Dedifferentiated amniotic fluid mesenchymal stem cell (primary cell): ENCODE data around the gene CCT7.
"Not testable (repeated sequence)": the region's sequence is repeated elsewhere in the genome, so short reads cannot be mapped to it uniquely, and the experiment has no call there.

Source experiments
- DNase-seq: peaks from one replicate; pipeline ENCODE4 v3.0.0-alpha.2; 2016; ENCODE audit errors: extremely low spot score

The CCT7 gene

DNA sequence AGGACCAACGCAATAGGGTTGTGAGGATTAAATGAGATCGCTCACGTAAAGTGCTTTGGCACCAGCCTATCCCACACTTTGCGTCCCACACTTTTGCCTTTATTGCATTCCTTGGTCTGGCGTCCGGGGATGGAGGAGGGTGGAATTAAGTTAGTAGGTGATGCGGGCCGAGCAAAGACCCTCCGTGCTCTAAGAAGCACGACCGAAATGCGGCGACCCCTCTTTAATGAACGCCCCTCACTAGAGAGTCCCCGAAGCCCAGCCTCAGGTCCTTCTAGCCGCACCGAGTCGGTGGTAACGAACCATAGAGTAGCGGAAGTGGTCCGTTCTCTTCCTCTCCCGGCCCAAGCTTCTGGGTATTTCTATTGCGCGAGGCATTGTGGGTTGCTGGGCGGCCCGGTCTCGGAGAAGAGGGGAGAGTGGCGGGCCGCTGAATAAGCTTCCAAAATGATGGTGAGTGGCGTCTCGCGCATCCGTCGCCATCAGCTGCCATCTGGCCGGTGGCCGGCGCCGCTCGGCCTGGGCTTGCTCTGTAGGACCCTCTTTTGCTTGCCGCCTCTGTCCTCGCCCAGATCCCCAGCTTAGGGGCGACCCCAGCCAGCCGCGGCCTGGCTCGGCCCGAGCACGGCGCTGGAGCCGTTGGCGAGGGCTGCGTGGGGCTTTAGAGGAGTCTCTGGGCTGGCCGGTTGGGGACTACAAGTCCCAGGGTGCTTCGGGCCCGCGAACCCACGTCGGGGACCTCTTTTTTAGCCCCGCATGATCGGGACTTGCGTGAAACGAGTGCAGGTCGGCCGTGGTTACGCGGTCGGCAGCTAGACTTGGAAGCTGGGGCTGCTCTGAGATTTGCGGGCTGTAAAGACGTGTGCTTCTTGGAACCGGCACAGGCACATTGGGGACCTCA is at the start of gene CCT7:
CCT7 (plus strand) TSS at position 377 of the 901 bp plus-strand sequence; CDS start at position 448, 71 bp downstream.
- peak; percentile 82 for DNase-seq

DNA sequence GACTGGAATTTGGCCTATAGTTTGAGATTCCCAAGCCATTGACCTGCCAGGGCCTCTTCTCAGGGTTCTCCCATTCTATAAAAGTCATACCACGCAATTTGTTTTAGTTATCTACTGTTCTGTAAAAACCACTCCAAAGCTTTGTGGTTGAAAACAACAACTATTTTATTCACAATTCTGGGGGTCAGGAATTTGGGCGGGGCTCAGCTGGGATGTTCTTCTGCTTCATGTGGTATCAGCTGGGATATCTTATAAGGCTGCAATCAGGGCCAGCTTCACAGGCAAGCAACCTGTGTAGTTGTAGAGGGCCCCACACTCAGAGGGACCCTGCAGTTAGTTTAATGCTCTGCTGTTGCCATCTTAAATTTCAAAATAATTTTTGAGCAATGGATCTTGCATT is 48.1 kb upstream of the CCT7 start:
- no peak for DNase-seq

DNA sequence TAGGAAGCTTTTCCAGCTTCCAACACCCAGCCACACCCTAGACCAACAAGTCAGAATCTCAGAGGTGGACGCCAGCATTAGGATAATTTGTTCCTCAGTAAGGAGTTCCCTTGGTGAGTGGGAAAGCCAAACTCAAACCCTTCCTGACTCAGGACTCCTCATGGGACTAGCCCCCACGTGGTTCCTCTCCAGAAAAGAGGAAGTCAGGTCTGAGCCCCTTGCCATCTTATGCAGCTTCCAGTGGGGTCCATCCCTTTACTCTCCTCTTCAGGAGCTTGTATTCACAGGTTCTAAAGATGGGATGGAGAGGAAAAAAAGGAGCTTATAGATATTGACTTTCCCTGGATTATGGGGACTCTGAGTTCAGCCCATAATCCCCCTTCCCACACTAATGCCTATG is 46.6 kb upstream of the CCT7 start:
- DNase-seq: no peak

DNA sequence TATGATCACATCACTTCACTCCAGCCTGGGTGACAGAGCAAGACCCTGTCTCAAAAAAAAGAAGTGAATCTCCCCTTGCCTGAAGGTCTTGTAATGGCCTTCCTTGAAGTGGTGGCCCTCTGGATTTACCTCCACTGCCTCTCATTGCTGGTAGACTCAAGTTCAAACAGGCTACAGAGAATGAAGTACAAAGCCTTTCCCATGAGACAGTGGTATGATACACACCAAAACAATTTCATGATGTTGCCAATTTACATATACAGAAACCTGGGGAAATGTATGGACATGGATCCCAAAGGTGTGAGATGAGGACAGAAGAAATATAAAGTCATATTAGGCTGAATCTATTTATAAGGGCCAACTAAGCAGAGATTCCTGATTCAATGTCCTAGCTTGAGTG is 36.5 kb upstream of the CCT7 start:
- DNase-seq: no peak

DNA sequence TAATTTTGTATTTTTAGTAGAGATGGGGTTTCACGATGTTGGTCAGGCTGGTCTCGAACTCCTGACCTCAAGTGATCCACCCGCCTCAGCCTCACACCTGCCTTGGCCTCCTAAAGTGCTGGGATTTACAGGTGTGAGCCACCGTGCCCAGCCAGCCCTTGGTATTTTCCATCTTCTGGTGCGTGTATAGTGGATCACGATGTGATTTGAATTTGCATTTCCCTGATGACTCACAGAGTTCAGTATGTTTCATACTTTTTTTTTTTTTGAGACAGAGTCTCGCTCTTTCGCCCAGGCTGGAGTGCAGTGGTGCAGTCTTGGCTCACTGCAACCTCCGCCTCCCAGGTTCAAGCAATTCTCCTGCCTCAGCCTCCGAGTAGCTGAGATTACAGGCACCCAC is 33.8 kb upstream of the CCT7 start:
- not testable (repeated sequence) for DNase-seq

DNA sequence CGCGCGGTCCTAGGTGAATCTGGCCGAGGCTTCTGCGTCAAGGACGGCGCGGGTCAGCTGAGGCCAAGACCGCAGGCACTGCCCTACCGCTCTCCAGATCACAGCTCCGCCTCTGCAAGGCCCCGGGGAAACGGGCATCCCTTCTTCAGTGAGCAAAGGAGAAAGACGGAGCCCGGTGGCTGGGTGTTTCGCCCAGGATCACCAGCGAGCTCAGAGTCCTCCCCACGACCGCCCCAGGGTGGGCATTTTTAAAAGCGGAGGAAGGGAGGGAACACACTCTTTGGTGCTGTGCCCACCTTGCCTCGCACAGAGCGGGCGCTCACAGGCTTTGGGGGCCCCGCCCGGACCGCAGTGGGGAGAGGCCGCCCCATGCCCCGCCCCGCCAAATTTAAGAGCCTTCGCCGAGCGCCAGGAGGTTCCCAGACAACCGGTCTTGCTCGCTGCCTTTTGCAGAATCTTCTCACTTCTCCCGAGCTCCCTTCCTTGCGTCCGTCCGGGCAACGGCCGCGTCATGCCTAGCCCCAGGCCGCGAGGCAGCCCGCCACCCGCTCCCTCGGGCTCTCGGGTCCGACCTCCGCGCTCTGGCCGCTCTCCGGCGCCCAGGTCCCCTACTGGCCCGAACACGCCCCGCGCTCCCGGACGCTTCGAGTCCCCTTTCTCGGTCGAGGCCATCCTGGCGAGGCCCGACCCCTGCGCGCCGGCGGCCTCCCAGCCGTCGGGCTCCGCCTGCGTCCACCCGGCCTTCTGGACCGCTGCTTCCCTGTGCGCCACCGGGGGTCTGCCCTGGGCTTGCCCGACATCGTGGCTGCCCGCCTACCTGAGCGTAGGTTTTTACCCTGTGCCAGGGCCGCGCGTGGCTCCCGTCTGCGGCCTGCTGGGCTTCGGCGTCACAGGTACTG is 31.7 kb upstream of the CCT7 start, which contains the start of gene NOTO:
NOTO (plus strand) TSS at position 419 of the 899 bp plus-strand sequence; CDS start at position 512, 93 bp downstream.
- DNase-seq: no peak

DNA sequence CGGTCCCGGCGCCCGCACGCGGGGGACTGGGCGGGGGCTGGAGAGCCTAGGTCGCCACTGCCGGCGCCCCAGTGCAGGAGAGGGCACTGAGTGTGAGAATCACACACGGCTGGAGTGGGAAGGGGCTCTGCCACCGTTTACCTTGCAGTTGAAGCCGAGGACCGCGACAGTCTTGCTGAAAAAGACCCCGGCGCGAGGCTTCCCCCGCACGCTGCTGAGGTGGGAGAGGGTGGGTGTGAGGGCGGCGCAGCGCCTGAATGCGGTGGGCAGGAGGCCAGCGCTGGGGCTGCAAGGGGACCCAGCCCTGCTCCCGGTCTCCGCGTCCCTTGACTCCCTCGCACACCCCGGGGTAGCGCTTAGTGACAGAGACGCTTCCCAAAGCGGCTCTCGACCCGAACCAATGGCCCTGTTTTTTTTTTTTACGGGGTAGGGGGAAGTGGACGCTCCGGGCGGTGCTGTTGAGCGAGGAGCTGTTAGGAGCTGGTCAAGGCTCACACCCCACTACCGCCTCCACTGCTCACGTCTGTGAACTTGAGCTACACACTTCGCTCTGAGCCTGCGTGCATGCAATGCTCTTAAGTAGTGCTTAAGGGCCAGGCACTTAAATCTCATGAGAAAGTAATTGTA is 30.9 kb upstream of the CCT7 start:
- DNase-seq: no peak

DNA sequence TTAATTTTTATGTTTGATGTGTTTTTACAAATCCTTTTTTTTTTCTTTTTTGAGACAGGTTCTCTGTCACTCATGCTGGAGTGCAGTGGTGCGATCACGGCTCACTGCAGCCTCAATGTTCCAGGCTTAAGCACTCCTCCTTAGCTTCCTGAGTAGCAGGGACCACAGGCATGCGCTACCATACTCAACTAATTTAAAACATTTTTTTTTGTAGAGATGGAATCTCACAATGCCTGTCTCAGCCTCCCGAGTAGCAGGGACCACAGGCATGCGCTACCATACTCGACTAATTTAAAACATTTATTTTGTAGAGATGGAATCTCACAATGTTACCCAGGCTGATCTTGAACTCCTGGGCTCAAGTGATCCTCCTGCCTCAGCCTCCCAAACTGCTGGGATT is 28.5 kb upstream of the CCT7 start:
- peak; percentile 21 for DNase-seq

DNA sequence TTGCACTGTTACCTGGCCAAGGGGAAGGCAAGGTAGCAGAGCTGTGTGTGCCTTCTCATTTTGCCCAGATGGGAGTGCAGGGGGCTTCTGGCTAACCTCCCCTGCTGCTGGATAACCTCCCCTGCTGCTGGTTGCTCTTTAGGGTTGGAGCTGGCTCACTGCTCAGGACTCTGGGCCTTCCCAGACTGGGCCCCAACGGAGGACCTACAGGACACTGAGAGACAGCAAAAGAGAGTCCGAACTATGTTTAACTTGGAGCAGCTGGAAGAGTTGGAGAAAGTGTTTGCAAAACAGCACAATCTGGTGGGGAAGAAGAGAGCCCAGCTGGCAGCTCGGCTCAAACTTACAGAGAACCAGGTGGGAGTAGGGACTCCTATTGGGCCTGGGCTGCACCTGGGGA is 25.9 kb upstream of the CCT7 start:
- DNase-seq: no peak

DNA sequence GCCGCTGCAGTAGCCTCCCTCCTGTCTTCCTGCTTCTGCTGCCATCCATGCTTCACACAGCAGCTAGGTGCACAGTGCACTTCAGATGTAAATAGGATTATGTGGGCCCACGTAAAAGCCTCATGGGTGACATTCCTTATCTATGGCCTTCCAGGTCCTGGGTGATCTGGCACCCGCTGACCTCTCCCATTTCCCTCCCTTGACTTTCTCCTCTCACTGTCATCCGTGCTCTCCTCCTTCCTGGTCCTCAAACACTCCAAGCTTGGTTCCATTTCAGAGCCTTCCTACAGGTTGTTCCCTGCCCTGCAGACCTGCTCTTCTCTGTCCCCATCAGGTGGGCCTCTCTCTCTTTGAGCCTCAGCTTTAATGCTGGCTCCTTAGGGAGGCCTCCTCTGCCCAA is 24.1 kb upstream of the CCT7 start:
- DNase-seq: no peak

DNA sequence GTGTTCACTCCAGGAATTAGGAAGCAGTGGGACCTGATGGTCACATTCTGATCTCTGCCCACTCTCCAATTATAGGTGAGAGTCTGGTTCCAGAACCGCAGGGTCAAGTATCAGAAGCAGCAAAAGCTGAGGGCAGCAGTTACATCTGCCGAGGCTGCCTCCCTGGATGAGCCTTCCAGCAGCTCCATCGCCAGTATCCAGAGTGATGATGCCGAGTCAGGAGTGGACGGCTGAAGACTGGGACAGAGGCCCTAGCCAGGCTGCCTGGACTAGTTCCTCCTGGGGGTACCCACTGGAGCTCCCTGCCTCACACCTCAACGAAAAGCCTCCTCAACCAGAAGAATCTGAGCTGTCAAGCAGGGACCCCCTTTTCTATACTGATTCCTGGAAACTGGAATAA is 23.4 kb upstream of the CCT7 start:
- no peak for DNase-seq

DNA sequence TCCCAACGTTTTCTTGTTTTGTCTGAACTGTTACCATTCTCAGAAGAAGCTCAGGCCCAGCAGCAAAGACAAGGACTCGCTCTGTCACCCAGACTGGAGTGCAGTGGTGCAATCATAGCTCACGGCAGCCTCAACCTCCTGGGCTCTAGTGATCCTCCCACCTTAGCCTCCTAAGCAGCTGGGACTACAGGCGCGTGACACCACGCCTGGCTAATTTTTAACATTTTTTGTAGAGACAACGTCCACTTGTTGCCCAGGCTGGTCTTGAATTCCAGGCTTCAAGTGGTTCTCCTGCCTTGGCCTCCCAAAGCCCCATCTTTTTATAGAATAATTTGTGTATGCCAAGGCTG is 22.0 kb upstream of the CCT7 start:
- DNase-seq: no peak

DNA sequence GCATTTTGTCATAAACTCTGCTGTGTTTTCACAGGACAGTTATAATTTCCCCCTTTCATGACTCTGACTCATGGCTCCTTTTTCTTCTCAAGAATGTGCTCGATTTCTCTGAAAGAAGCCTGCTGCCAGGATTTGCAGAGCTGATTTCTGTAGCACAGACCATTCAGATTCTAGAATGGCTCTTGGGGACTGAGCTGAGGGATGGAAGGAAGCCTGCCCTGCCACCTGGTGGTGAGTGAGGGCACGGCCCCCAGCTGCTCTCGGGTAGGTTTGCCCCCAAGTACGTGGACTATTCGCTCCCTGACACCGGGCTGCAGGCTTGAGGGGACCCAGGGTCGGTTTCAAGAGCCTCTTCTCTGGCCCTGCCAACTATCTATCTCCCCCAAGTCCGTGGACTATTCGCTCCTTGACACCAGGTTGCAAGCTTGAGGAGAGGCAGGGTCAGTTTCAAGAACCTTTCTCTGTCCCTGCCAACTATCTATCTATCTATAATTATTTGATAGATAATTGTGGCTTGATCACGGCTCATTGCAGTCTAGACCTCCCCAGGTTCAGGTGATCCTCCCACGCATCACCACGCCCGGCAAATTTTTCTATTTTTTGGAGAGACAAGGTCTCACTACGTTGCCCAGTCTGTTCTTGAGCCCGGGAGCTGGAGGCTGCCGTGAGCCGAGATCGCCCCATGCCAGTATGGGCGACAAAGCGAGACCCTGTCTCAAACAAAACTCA is 21.5 kb upstream of the CCT7 start:
- peak; percentile 85 for DNase-seq

DNA sequence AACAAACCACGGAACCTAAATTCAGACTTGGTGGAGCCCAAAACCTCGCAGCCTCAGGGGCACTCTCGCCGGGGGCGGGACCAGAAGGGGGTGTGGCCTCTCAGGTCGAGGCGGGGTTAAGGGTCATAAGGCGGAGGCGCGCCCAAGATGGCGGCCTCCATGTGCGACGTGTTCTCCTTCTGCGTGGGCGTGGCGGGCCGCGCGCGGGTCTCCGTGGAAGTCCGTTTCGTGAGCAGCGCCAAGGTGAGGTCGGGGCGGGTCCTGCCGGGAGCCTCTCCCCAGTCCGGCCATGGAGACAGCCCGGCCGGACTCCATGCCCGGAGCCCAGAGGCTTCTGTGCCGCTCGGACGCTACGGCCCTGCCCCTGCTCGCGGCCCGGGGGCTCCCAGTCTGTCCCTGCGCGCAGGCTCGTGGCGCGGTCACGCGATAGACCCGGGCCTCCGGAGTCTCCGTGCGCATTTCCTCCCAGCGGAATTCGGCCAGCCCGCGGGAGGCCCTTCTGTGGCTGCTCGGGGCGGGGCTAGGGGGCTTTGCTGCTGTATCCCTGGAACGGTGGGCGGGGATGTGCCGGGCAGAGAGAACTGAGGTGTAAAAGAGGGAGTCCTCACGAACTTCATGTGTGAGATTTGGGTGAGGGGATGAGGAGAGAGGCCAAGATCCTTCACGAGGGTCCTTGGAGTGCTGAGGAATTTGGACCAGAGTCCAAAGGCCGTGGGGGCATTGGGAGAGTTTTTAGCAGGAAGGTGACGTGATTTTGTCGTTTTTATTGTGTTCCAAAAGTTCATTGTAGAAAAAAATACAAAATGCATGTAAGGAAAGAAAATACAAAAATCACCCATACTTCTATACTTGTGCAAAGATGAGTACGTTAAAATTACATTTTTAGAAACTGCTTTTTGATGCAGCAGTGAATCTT is 19.7 kb upstream of the CCT7 start, which contains the start of gene SMYD5:
SMYD5 (plus strand) TSS at position 126 of the 916 bp plus-strand sequence; CDS start at position 148, 22 bp downstream.
- peak; percentile 65 for DNase-seq

DNA sequence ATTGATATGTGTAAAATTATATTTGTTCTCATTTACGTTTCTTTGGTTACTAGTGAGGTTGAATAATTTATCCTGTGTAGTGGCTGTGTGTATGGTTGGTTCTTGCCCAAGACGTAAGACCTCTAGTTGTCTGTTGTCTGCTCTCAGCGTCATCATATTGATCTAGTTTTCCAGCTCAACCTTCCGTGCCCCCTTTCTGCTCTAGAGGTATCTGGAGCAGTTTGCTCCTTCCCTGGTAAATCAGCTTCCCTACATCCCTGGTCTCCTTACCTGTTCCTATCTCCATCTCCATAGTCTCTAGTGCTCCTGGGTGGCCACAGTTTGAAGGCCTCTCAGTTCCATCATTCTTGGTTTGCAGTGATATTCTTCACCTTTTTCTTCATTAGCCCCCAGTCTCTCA is 18.9 kb upstream of the CCT7 start:
- no peak for DNase-seq

DNA sequence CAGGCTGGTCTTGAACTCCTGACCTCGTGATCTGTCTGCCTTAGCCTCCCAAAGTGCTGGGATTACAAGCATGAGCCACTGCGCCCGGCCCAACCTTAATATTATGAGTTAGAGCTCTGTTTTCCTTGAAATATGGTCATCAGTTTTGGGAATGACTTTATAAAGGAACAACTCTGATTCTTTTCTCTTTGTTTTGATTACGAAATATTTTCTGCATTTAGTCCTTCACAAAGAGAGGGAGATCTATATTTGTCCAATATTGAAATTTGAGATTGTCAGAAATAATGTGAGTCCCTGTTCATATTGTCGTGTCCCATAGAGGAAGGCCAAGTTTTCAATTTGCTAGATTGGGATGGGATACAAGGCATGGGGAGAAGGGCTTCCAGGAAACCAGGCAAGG is 16.9 kb upstream of the CCT7 start:
- DNase-seq: no peak

DNA sequence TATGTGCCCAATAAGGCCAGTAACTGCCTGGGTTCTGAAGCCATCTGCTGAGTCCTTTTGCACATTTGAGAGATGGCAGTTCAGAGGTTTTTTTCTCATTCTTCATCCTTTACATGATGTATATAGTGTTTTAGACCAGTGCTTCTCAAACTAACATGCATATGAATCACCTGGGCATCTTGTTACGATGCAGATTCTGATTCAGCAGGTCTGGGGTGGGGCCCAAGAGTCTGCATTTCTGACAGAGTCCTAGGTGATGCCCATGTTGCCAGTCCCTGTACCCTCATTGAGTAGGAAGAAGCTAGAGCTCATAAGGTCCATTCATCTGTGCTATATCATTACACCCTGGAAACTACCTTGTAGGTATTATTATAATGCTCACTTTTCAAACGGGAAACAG is 16.3 kb upstream of the CCT7 start:
- DNase-seq: no peak

DNA sequence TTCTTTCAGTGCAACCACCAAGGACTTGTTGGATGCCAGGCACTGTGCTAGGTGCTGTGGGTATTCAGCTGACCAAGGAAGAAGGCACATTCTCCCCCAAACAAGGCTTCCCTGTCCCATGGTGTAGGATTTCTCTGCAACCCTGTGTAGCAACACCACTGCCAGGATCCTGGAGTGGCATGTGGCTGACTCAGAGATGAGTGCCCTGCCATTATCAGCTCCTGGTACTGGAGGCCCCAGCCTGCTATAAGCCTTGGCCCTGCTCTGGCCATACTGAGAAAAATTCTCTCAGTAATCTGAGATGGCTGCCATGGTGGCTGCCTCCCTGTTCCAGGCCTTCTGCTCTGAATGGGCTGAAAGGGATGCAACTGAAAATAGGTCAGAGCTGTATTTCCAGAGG is 15.8 kb upstream of the CCT7 start:
- peak; percentile 22 for DNase-seq

DNA sequence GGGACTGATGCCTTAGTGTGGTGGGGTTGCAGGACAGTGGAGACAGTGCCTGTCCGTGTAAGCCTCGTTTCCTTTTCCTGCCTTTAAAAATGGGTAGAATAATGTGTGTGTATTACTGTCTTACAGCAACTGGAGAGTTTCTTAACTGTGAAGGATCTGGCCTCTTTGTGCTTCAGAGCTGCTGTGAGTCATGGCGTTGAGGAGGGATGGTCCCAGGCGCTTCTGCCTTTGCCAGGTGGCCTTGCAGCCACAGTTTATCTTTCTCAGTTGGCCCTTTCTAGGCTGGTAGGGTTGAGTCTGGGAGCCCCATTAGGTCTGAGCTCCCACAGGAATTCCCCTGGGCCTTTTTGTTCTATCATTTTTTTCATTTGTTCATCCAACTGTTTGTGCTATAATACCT is 10.3 kb upstream of the CCT7 start:
- DNase-seq: no peak
